GM18868 (cell line): ENCODE measurements around the gene TBR1.

Experiments used
- ATAC-seq: cut with Tn5 transposase; IDR thresholded peaks from one replicate; pipeline ENCODE4 v1.9.1; 2021; ENCODE audit warnings: mild to moderate bottlenecking, moderate library complexity; ENCODE audit not compliant: unreplicated experiment

TBR1 gene

DNA sequence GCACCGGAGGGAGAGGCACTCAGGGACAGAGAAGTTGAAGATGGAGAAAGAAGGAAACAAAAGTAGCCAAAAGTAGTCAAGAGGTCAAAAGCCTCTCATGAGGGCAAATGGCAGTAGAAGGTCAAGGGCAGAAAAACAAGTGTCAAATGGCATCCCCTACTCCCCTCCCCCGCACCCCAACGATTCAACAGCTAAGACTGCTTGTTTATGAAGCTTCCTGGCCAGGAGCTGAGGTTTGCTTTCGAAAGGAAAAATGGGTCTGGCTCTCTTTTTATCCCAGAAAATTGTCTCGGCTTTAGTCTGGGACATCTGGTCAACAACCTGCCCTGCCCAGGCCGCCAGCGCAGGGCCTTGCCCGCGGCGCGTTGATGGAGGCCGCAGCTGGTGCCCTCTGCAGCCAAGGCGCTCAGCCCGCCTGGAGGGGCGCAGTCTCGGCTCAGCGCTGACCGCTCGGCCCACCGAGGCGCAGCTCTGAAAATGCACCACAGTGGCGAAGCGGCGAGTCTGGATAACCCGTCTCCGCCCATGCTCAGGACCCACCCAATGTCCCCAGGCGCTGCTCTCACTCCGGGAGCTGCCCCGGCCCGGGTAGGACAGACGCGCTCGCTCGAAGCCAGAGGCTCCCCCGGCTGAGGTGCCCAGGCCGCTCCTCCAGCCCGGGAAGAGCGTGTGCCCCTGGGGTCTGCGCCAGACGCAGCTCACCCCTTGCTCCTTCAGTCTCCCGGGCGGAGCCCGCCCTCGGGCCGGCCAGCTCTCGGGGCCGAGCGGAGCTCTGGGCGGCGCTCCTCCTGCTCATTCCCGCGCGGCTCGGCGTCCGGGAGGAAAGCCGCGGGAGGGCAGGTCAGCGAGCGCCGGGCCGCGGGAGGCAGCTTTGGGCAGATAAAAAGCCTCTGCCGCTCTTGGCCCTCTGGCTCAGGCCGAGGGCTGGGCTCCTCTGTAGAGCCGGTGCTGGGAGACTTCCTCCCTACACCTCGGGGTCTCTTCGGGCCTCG lies 1.8 kb upstream of the TBR1 start:
- ATAC-seq, result peak; percentile 36

GRCh38 chr2:161415034-161415986 lies 787 bp upstream of the TBR1 start:
- ATAC-seq, result peak; percentile 28

DNA sequence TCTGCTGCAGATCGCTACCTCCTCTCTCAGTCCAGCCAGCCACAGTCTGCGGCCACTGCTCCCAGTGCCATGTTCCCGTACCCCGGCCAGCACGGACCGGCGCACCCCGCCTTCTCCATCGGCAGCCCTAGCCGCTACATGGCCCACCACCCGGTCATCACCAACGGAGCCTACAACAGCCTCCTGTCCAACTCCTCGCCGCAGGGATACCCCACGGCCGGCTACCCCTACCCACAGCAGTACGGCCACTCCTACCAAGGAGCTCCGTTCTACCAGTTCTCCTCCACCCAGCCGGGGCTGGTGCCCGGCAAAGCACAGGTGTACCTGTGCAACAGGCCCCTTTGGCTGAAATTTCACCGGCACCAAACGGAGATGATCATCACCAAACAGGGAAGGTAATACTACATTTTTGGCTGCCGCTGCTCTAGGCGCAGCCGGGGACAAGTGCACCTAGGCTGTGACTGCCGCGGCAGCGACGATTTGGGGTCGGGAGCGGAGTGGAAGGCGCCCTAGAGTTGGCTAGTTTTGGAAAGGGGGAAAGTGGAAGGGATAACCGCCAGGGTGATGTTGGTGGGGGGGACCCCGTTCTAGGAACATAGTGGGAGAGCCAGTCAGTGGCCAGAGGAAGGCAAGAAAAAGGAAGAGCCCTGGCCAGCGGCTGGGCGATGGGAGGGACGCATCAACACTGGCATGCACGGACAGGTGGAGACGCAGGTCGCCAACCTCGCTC lies 776 bp downstream of the TBR1 start:
- no peak for ATAC-seq

DNA sequence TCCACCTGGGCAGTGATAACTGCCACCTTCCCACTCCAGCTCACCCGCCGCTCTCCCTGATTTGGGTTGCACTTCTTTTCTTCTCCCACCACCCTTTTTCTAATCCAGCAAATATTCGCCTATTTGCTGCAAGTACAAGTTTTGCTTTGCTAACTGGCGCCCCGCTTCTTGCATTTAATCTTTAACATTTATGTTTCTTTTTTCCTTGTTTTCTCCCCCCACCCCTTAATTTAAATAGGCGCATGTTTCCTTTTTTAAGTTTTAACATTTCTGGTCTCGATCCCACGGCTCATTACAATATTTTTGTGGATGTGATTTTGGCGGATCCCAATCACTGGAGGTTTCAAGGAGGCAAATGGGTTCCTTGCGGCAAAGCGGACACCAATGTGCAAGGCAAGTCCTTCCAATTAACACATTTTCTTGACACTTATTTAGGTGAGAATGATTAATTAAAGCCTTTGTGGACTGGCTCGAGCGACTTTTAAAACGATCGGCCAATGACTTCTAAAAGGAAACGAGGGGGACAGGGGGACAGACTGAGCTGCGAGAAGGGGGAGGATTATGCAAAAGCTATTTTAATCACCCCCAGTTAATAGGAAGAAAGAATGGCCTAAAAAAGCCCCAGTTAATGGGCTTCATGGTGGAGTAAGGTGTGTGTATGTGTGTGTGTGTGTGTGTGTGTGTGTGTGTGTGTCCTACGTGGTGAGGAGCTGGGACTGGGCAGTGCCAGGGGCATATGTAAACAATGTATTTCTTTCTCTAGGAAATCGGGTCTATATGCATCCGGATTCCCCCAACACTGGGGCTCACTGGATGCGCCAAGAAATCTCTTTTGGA lies 1.6 kb downstream of the TBR1 start:
- no peak for ATAC-seq

GRCh38 chr2:161418275-161418714 lies 2.2 kb downstream of the TBR1 start:
- ATAC-seq, result no peak

DNA sequence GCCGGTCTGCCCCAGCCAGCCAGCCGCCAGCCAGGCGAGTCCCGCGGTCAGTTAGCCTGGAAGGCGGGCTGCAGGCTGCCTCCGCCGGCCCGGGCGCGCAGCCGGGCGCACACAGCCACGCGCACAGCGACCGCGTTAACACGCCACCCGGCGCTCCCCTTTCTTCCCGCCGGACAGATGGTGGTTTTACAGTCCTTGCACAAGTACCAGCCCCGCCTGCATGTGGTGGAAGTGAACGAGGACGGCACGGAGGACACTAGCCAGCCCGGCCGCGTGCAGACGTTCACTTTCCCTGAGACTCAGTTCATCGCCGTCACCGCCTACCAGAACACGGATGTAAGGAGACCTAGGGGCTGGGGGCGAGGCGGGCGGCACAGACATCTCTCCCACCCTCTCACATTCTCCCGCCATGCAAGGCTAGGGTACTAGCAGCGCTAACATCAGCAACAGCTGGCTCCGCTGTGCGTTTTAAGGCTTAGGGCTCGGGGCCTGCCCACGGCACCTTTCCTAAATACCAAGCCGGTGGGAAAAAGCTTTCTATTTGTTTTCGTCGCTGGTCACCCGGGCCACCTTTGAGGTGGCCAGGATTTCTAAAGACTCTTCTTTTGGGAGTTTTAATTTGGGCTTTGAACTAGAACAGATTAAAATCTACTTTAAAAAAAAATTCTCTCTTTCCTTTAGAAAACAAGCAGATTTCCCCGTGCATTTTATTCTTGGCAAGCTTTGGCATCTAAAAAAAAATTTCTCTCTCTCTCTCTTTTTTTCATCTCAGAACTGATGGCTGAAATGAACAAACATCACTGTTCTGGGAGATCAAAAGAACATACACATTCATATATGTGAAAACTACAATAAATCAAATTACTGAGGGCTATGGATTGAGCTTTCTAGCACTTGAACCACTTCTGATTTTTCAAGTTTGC lies 2.9 kb downstream of the TBR1 start:
- ATAC-seq, result no peak

- no peak for ATAC-seq
These were observed 3.6 kb downstream of the TBR1 start for GRCh38 chr2:161419638-161420190.

- ATAC-seq, result no peak
These were observed 4.4 kb downstream of the TBR1 start for GRCh38 chr2:161420406-161421074.

DNA sequence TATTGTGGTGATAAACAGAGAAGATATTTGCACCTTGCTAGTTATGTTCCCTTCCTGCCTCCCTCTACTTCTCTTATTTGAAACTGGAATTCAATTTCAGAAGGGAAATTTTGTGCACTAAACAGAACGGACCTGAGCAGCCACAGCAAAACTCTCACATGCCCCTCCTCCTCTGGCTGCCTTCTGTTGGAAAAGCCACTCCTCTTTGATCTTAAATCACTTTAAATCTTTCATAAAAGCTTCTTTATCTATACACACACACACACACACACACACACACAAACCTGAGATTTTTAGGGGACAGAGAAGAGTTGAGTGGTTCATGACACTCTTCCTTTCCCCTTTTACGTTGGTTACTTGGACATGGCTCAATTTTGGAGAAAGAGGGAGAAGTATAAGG lies 5.6 kb downstream of the TBR1 start:
- no peak for ATAC-seq

- no peak for ATAC-seq
These were observed 6.8 kb downstream of the TBR1 start for GRCh38 chr2:161422816-161423403.

DNA sequence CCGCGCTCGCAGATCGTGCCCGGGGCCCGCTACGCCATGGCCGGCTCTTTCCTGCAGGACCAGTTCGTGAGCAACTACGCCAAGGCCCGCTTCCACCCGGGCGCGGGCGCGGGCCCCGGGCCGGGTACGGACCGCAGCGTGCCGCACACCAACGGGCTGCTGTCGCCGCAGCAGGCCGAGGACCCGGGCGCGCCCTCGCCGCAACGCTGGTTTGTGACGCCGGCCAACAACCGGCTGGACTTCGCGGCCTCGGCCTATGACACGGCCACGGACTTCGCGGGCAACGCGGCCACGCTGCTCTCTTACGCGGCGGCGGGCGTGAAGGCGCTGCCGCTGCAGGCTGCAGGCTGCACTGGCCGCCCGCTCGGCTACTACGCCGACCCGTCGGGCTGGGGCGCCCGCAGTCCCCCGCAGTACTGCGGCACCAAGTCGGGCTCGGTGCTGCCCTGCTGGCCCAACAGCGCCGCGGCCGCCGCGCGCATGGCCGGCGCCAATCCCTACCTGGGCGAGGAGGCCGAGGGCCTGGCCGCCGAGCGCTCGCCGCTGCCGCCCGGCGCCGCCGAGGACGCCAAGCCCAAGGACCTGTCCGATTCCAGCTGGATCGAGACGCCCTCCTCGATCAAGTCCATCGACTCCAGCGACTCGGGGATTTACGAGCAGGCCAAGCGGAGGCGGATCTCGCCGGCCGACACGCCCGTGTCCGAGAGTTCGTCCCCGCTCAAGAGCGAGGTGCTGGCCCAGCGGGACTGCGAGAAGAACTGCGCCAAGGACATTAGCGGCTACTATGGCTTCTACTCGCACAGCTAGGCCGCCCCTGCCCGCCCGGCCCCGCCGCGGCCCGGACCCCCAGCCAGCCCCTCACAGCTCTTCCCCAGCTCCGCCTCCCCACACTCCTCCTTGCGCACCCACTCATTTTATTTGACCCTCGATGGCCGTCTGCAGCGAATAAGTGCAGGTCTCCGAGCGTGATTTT lies 7.6 kb downstream of the TBR1 start:
- no peak for ATAC-seq

DNA sequence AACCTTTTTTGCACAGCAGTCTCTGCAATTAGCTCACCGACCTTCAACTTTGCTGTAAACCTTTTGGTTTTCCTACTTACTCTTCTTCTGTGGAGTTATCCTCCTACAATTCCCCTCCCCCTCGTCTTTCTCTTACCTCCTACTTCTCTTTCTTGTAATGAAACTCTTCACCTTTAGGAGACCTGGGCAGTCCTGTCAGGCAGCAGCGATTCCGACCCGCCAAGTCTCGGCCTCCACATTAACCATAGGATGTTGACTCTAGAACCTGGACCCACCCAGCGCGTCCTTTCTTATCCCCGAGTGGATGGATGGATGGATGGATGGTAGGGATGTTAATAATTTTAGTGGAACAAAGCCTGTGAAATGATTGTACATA lies 8.3 kb downstream of the TBR1 start:
- no peak for ATAC-seq

DNA sequence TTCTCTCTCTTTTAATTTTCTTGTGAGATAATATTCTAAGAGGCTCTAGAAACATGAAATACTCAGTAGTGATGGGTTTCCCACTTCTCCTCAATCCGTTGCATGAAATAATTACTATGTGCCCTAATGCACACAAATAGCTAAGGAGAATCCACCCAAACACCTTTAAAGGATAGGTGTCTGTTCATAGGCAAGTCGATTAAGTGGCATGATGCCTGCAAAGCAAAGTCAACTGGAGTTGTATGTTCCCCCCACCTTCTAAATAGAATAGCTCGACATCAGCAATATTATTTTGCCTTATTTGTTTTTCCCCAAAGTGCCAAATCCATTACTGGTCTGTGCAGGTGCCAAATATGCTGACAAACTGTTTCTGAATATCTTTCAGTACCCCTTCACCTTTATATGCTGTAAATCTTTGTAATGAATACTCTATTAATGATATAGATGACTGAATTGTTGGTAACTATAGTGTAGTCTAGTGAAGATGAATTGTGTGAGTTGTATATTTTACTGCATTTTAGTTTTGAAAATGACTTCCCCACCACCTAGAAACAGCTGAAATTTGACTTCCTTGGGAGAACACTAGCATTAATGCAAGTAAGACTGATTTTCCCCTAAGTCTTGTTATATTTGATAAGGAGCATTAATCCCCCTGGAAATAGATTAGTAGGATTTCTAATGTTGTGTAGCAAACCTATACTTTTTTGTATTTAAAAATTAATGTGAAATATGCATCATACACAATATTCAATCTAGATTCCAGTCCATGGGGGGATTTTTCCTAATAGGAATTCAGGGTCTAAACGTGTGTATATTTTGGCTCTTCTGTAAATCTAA lies 9.0 kb downstream of the TBR1 start:
- no peak for ATAC-seq

- no peak for ATAC-seq
These were observed 9.8 kb downstream of the TBR1 start for GRCh38 chr2:161425728-161426454.

- ATAC-seq, result no peak
These were observed 10.4 kb downstream of the TBR1 start for GRCh38 chr2:161426455-161426921.
